B cell (primary cell): ENCODE data around the gene AVP. TPM values are rescaled to one million over a fixed set of nuclear protein-coding genes. Genes with fewer than 3 reads are reported as not detected.
"Not testable (repeated sequence)": the region's sequence is repeated elsewhere in the genome, so short reads cannot be mapped to it uniquely, and the experiment has no call there.

Experiments
- ATAC-seq: fragments of 200-7000 bp; cut with Tn5 transposase; one replicate; pipeline ENCODE4 v1.10.0; 2021; ENCODE audit warnings: low read depth, mild to moderate bottlenecking, moderate number of reproducible peaks, moderate library complexity
- CTCF ChIA-PET: fragments of 350-600 bp; sonication (Branson Sonifier 250); formaldehyde crosslinking; loops from one replicate; lab custom pipeline; 2021; ENCODE audit warnings: antibody characterized with exemption, inconsistent platforms; lab: Charles Lee
- POLR2A ChIA-PET: fragments of 350-600 bp; sonication (Branson Sonifier 250); formaldehyde crosslinking; loops from one replicate; lab custom pipeline; 2021; ENCODE audit warnings: antibody characterized with exemption; lab: Charles Lee
- DNase-seq: peaks from one replicate; pipeline ENCODE4 v3.0.0; 2013
- H2AFZ ChIP-seq: 2 replicates; pipeline ENCODE4 v1.6.1; 2012; ENCODE audit warnings: mild to moderate bottlenecking, low read depth, low read length; ENCODE audit not compliant: insufficient read depth, poor library complexity, severe bottlenecking
- H3K27ac ChIP-seq, 2 donors: 1 replicate in 1 of 2; 2 replicates in 1 of 2; pipeline ENCODE4 v1.5.1; 2012 to 2013; ENCODE audit warnings: low read length in 2 of 2, mild to moderate bottlenecking in 2 of 2, moderate library complexity in 1 of 2
- H3K27me3 ChIP-seq, 4 experiments: fragments of 200-600 bp in 1 of 4; sonication (generic) in 1 of 4; replicated peaks in 1 of 4; 1 replicate in 2 of 4; 2 replicates in 2 of 4; pipeline versions ENCODE4 v1.6.1 to v1.7.0; 2013 to 2016; ENCODE audit warnings: low read length in 3 of 4, mild to moderate bottlenecking in 2 of 4, mixed read lengths in 1 of 4, moderate library complexity in 1 of 4; ENCODE audit not compliant: insufficient read depth in 4 of 4, control insufficient read depth in 3 of 4; ENCODE audit errors: control extremely low read depth in 1 of 4
- H3K36me3 ChIP-seq, 2 experiments: replicated peaks in 1 of 2; 1 replicate in 1 of 2; 2 replicates in 1 of 2; pipeline versions ENCODE4 v1.6.1 to v1.7.1; 2013; ENCODE audit warnings: low read length in 1 of 2; ENCODE audit not compliant: insufficient read depth in 2 of 2, control insufficient read depth in 1 of 2; ENCODE audit errors: control extremely low read depth in 1 of 2, extremely low read depth in 1 of 2
- H3K4me1 ChIP-seq, 2 donors: fragments of 200-600 bp in 1 of 2; sonication (generic) in 1 of 2; 1 replicate in 1 of 2; 2 replicates in 1 of 2; pipeline versions ENCODE4 v1.5.1 to v1.6.1; 2013 to 2017; ENCODE audit warnings: low read length in 2 of 2; ENCODE audit not compliant: control insufficient read depth in 2 of 2, insufficient read depth in 2 of 2
- H3K4me2 ChIP-seq: replicated peaks from 2 replicates; pipeline ENCODE3; 2012; ENCODE audit warnings: mild to moderate bottlenecking, low read depth, low read length; ENCODE audit not compliant: poor library complexity, severe bottlenecking
- H3K4me3 ChIP-seq, 5 experiments: fragments of 200-600 bp in 1 of 5; sonication (generic) in 1 of 5; 1 replicate in 3 of 5; 2 replicates in 2 of 5; pipeline versions ENCODE4 v1.5.1 to v1.7.0; 2011 to 2016; ENCODE audit warnings: low read length in 4 of 5, mild to moderate bottlenecking in 4 of 5, low read depth in 2 of 5, control low read depth in 1 of 5, moderate library complexity in 1 of 5; ENCODE audit not compliant: insufficient read depth in 1 of 5; ENCODE audit errors: control extremely low read depth in 1 of 5, extremely low read depth in 1 of 5
- H3K79me2 ChIP-seq: fragments of 200-600 bp; sonication (generic); one replicate; pipeline ENCODE4 v1.6.0; 2016; ENCODE audit warnings: low read length; ENCODE audit not compliant: control insufficient read depth, insufficient read depth
- H3K9ac ChIP-seq: fragments of 200-600 bp; sonication (generic); 2 replicates; pipeline ENCODE4 v1.6.1; 2017; ENCODE audit warnings: mild to moderate bottlenecking, low read length, moderate library complexity
- H3K9me3 ChIP-seq, 3 donors: one replicate each; pipeline versions ENCODE4 v1.6.1 to v1.7.1; 2013; ENCODE audit warnings: low read length in 2 of 3; ENCODE audit not compliant: control insufficient read depth in 2 of 3, insufficient read depth in 1 of 3; ENCODE audit errors: control extremely low read depth in 1 of 3
- H4K20me1 ChIP-seq: 2 replicates; pipeline ENCODE4 v1.6.0; 2012; ENCODE audit warnings: mild to moderate bottlenecking, low read length; ENCODE audit not compliant: insufficient read depth, control insufficient read depth, poor library complexity, severe bottlenecking
- H3K27ac Mint-ChIP-seq: one replicate; pipeline ENCODE4 v1.8.0; 2021; ENCODE audit warnings: mixed read lengths
- H3K27me3 Mint-ChIP-seq: one replicate; pipeline ENCODE4 v1.8.0; 2021; ENCODE audit warnings: mixed read lengths
- H3K4me1 Mint-ChIP-seq: one replicate; pipeline ENCODE4 v1.8.0; 2021; ENCODE audit warnings: mixed read lengths
- H3K4me3 Mint-ChIP-seq: one replicate; pipeline ENCODE4 v1.8.0; 2021; ENCODE audit warnings: mixed read lengths
- H3K9me3 Mint-ChIP-seq: one replicate; pipeline ENCODE4 v1.8.0; 2022; ENCODE audit warnings: mixed read lengths; ENCODE audit not compliant: insufficient read depth
- CTCF ChIP-seq: fragments of 200-600 bp; IDR thresholded peaks from one replicate; pipeline ENCODE4 v1.8.0; 2022; ENCODE audit warnings: antibody characterized with exemption, mild to moderate bottlenecking
- EZH2 ChIP-seq: IDR thresholded peaks from 2 replicates; pipeline ENCODE4 v1.6.1; 2012; ENCODE audit warnings: borderline replicate concordance, low read depth, mild to moderate bottlenecking, moderate library complexity, low read length; ENCODE audit not compliant: insufficient read depth, poor library complexity, severe bottlenecking
- WGBS: methylation state at CpG from one replicate; pipeline ENCODE4 v1.1.5; 2013; ENCODE audit warnings: missing lambda C conversion rate; ENCODE audit not compliant: insufficient coverage; 5-methylcytosine and 5-hydroxymethylcytosine counted together
- intact Hi-C: fragments of 100-400 bp; cut with micrococcal nuclease; formaldehyde crosslinking; loops from one replicate; pipeline ENCODE4 v1.10.0; 2022
- polyA plus RNA-seq: library from polyadenylated mRNA; depleted of rRNA; stranded (reverse); fragments of >200 nt; gene quantifications from 2 replicates; pipeline ENCODE4 v1.2.3, GENCODE V29; 2012
- total RNA-seq, 2 donors: library from RNA; stranded (reverse); fragments of 120-200 nt in 1 of 2; gene quantifications; 1 replicate in 1 of 2; 2 replicates in 1 of 2; pipeline versions ENCODE4 v1.2.3 to v1.2.4, GENCODE V29; 2013 to 2022

The AVP gene
- total and polyA plus RNA-seq, 2 donors (not counting 1 experiment from before 2014, with no cell fraction given): 4.5 TPM; not detected in 1

GRCh38 chr20:3126527-3126859 lies 42.0 kb upstream of the AVP start:
- H3K27ac ChIP-seq: no peak overlapping the region
- no peak for ATAC-seq
- H3K79me2 ChIP-seq: peaks cover 23% of the 10 kb centered on the region
- ChIA-PET POLR2A (interaction anchor here (0.7 kb wide), 1 partner anchor 70 kb away, joined by 9 read pairs; no protein-coding TSS in a partner anchor), CTCF (no interaction called here)
- Mint-ChIP-seq H3K9me3 (peaks cover 3% of the 10 kb centered on the region), H3K4me3 (no peak overlapping the region), H3K4me1 (no peaks in the 10 kb centered on the region), H3K27me3 (no peaks in the 10 kb centered on the region), H3K27ac (no peak overlapping the region)
- WGBS: 100% methylated on average over 1 of the region's 1 CpG
- no peak overlapping the region for H3K9ac ChIP-seq
- peaks cover 4% of the 10 kb centered on the region for H4K20me1 ChIP-seq
- no peaks in the 10 kb centered on the region for H3K4me1 ChIP-seq
- H2AFZ ChIP-seq: no peak overlapping the region
- no peak for DNase-seq
- TF ChIP-seq EZH2 (no peak), CTCF (no peak)
- no peak overlapping the region for H3K4me2 ChIP-seq
- H3K27me3 ChIP-seq: no peaks in the 10 kb centered on the region
- H3K4me3 ChIP-seq: no peak overlapping the region
- H3K9me3 ChIP-seq: peaks cover 4 to 40% (median 9%) of the 10 kb centered on the region in 3 donors
- intact Hi-C loops: no loop called here
- H3K36me3 ChIP-seq: peaks cover 3 to 20% of the 10 kb centered on the region in 2 experiments

- peaks cover 4 to 40% (median 9%) of the 10 kb centered on the region in 3 donors for H3K9me3 ChIP-seq
- H2AFZ ChIP-seq, H3K4me3 ChIP-seq, H3K4me1 ChIP-seq, intact Hi-C loops, H3K9ac ChIP-seq, H3K27ac ChIP-seq, H3K4me1 Mint-ChIP-seq, CTCF ChIA-PET, H3K9me3 Mint-ChIP-seq, H3K27ac Mint-ChIP-seq, H3K4me3 Mint-ChIP-seq, H3K27me3 ChIP-seq, H3K4me2 ChIP-seq, H3K27me3 Mint-ChIP-seq, DNase-seq, H4K20me1 ChIP-seq, ATAC-seq: not testable (repeated sequence)
- H3K36me3 ChIP-seq: peaks cover 3 to 25% of the 10 kb centered on the region in 2 experiments
- 96% methylated on average over 13 of the region's 25 CpGs for WGBS
- H3K79me2 ChIP-seq: peaks cover 18% of the 10 kb centered on the region
- POLR2A ChIA-PET: interaction anchor here (0.7 kb wide), 1 partner anchor 69 kb away, joined by 9 read pairs; no protein-coding TSS in a partner anchor
Observed at GRCh38 chr20:3125776-3126526, 41.4 kb upstream of the AVP start.

- H3K9me3 Mint-ChIP-seq, H3K27ac Mint-ChIP-seq, H3K4me1 ChIP-seq, H3K27me3 Mint-ChIP-seq, H3K27me3 ChIP-seq, H3K4me3 ChIP-seq, H2AFZ ChIP-seq, H4K20me1 ChIP-seq, H3K27ac ChIP-seq, intact Hi-C loops, H3K4me3 Mint-ChIP-seq, H3K4me2 ChIP-seq, H3K4me1 Mint-ChIP-seq, DNase-seq, H3K9ac ChIP-seq, POLR2A ChIA-PET, CTCF ChIA-PET, ATAC-seq, H3K79me2 ChIP-seq: not testable (repeated sequence)
- peaks cover 3 to 29% of the 10 kb centered on the region in 2 experiments for H3K36me3 ChIP-seq
- 97% methylated on average over 37 of the region's 41 CpGs for WGBS
- peaks cover 4 to 40% (median 9%) of the 10 kb centered on the region in 3 donors for H3K9me3 ChIP-seq
Observed at GRCh38 chr20:3124773-3125560, 40.4 kb upstream of the AVP start.
